ENCODE measurements around the gene SCAPER. TPM values are rescaled to one million over a fixed set of nuclear protein-coding genes. Genes with fewer than 3 reads are reported as not detected.

Gene SCAPER
- total RNA-seq, 1 experiment from 2014 or later: 21.5 TPM

- no TSS peak for BruUV-seq (replicated peaks)
- Histone ChIP-seq H3K27me3 (replicated peaks; ENCODE audit: insufficient read depth, low read depth, low read length, poor library complexity) (no peaks in the 10 kb centered on the region), H3K27ac (ENCODE audit: low read depth, low read length, poor library complexity, severe bottlenecking) (no peak overlapping the region), H3K4me1 (ENCODE audit: insufficient read depth, low read length, poor library complexity, severe bottlenecking) (no peaks in the 10 kb centered on the region), H3K36me3 (ENCODE audit: insufficient read depth, low read length, poor library complexity, severe bottlenecking) (no peaks in the 10 kb centered on the region), H3K9me3 (ENCODE audit: low read depth, low read length, poor library complexity, severe bottlenecking) (peaks cover 12% of the 10 kb centered on the region), H3K4me3 (ENCODE audit: low read depth, low read length, poor library complexity, severe bottlenecking) (no peak overlapping the region)
- intact Hi-C loops (cut with micrococcal nuclease; ENCODE audit: unreplicated experiment): no loop called here
- TF ChIP-seq EZH2 (IDR thresholded peaks at IDR 0.05; ENCODE audit: borderline replicate concordance, low read depth, low read length, poor library complexity, severe bottlenecking): no peak
- no peak for DNase-seq (ENCODE audit: low spot score)
- ChIA-PET POLR2A (ENCODE audit: low non-redundant PET) (no interaction called here), CTCF (no interaction called here)
Observed at GRCh38 chr15:76637166-76637565, 268.0 kb downstream of the SCAPER start.

GRCh38 chr15:76636059-76636458 is 269.1 kb downstream of the SCAPER start:
- DNase-seq (ENCODE audit: low spot score): no peak
- no peak for TF ChIP-seq EZH2 (IDR thresholded peaks at IDR 0.05; ENCODE audit: borderline replicate concordance, low read depth, low read length, poor library complexity, severe bottlenecking)
- TF ChIP-seq CTCF (conservative IDR thresholded peaks at IDR 0.05; ENCODE audit: low read depth, low read length): no peak
- intact Hi-C loops (cut with micrococcal nuclease; ENCODE audit: unreplicated experiment): no loop called here

GRCh38 chr15:76626611-76627010 is 278.5 kb downstream of the SCAPER start:
- CTCF ChIA-PET: no interaction called here

More at GRCh38 chr15:76636059-76636458, 269.1 kb downstream of the SCAPER start:
- no peak overlapping the region for H3K4me3 ChIP-seq (ENCODE audit: low read depth, low read length, poor library complexity, severe bottlenecking)
- H3K27me3 ChIP-seq (replicated peaks; ENCODE audit: insufficient read depth, low read depth, low read length, poor library complexity): no peaks in the 10 kb centered on the region
- no TSS peak for BruUV-seq (replicated peaks)
- H3K36me3 ChIP-seq (ENCODE audit: insufficient read depth, low read length, poor library complexity, severe bottlenecking): no peaks in the 10 kb centered on the region
- POLR2A ChIA-PET (ENCODE audit: low non-redundant PET): interaction anchor here (0.7 kb wide), 1 partner anchor 15 kb away, joined by 10 read pairs; no protein-coding TSS in a partner anchor
- CTCF ChIA-PET: no interaction called here
- no peak overlapping the region for H3K27ac ChIP-seq (ENCODE audit: low read depth, low read length, poor library complexity, severe bottlenecking)
- H3K4me1 ChIP-seq (ENCODE audit: insufficient read depth, low read length, poor library complexity, severe bottlenecking): no peaks in the 10 kb centered on the region
- peaks cover 12% of the 10 kb centered on the region for H3K9me3 ChIP-seq (ENCODE audit: low read depth, low read length, poor library complexity, severe bottlenecking)

More at GRCh38 chr15:76626611-76627010, 278.5 kb downstream of the SCAPER start:
- no peak for TF ChIP-seq EZH2 (IDR thresholded peaks at IDR 0.05; ENCODE audit: borderline replicate concordance, low read depth, low read length, poor library complexity, severe bottlenecking)
- TF ChIP-seq CTCF (conservative IDR thresholded peaks at IDR 0.05; ENCODE audit: low read depth, low read length): no peak
- no peaks in the 10 kb centered on the region for H3K9me3 ChIP-seq (ENCODE audit: low read depth, low read length, poor library complexity, severe bottlenecking)
- no peak for DNase-seq (ENCODE audit: low spot score)
- POLR2A ChIA-PET (ENCODE audit: low non-redundant PET): no interaction called here
- H3K27me3 ChIP-seq (replicated peaks; ENCODE audit: insufficient read depth, low read depth, low read length, poor library complexity): no peaks in the 10 kb centered on the region
- intact Hi-C loops (cut with micrococcal nuclease; ENCODE audit: unreplicated experiment): no loop called here
- no TSS peak for BruUV-seq (replicated peaks)
- no peak overlapping the region for H3K4me3 ChIP-seq (ENCODE audit: low read depth, low read length, poor library complexity, severe bottlenecking)
- H3K27ac ChIP-seq (ENCODE audit: low read depth, low read length, poor library complexity, severe bottlenecking): no peak overlapping the region
- H3K36me3 ChIP-seq (ENCODE audit: insufficient read depth, low read length, poor library complexity, severe bottlenecking): no peaks in the 10 kb centered on the region
- H3K4me1 ChIP-seq (ENCODE audit: insufficient read depth, low read length, poor library complexity, severe bottlenecking): no peaks in the 10 kb centered on the region
